SK-N-SH (cell line): ENCODE results near the gene CDHR2. TPM values are rescaled to one million over a fixed set of nuclear protein-coding genes. Genes with fewer than 3 reads are reported as not detected.

Source experiments
- CTCF ChIA-PET: fragments of 300-600, 350-600 bp; formaldehyde crosslinking; extraction: SDS; loops from one replicate; lab custom pipeline; 2021; lab: Yijun Ruan, JAX
- POLR2A ChIA-PET: fragments of 350-600 bp; sonication (Branson Sonifier 250); formaldehyde crosslinking; extraction: SDS; loops from one replicate; lab custom pipeline; 2020; ENCODE audit warnings: antibody characterized with exemption, inconsistent platforms; lab: Yijun Ruan, JAX
- DNase-seq: peaks from one replicate; pipeline ENCODE4 v3.0.0; 2012
- H2AFZ ChIP-seq: fragments of 200-600 bp; sonication (generic); 2 replicates; pipeline ENCODE4 v1.8.1; 2016; ENCODE audit warnings: antibody characterized with exemption, mild to moderate bottlenecking, low read depth
- H3F3A ChIP-seq: fragments of 200-600 bp; sonication (generic); replicated peaks from 2 replicates; pipeline ENCODE3; 2016; ENCODE audit warnings: antibody characterized with exemption, mild to moderate bottlenecking; ENCODE audit not compliant: insufficient read depth
- H3K27ac ChIP-seq, 2 experiments: fragments of 200-500 bp in 1 of 2; fragments of 200-600 bp in 1 of 2; sonication (Bioruptor generic) in 1 of 2; sonication (generic), shearing (Covaris generic) in 1 of 2; 2 replicates each; pipeline versions ENCODE4 v1.5.1 to v1.6.1; 2014 to 2016; ENCODE audit warnings: low read depth in 2 of 2, inconsistent platforms in 1 of 2, low read length in 1 of 2, mild to moderate bottlenecking in 1 of 2, mixed read lengths in 1 of 2
- H3K27me3 ChIP-seq: fragments of 200-600 bp; sonication (generic), shearing (Covaris generic); 2 replicates; pipeline ENCODE4 v1.6.1; 2016; ENCODE audit warnings: mixed run types; ENCODE audit not compliant: insufficient read depth
- H3K36me3 ChIP-seq, 2 experiments: fragments of 200-500 bp in 1 of 2; fragments of 200-600 bp in 1 of 2; sonication (Bioruptor generic) in 1 of 2; sonication (generic) in 1 of 2; replicated peaks in 1 of 2; 2 replicates each; pipeline versions ENCODE3 to v1.5.1; 2014 to 2016; ENCODE audit warnings: low read length in 1 of 2, mild to moderate bottlenecking in 1 of 2; ENCODE audit not compliant: insufficient read depth in 2 of 2, control insufficient read depth in 1 of 2
- H3K4me1 ChIP-seq, 2 experiments: fragments of 200-500 bp in 1 of 2; fragments of 200-600 bp in 1 of 2; sonication (Bioruptor generic) in 1 of 2; sonication (generic), shearing (Covaris generic) in 1 of 2; 2 replicates each; pipeline versions ENCODE4 v1.5.1 to v1.6.1; 2014 to 2016; ENCODE audit warnings: low read depth in 1 of 2, low read length in 1 of 2, mixed run types in 1 of 2; ENCODE audit not compliant: insufficient read depth in 2 of 2, control insufficient read depth in 1 of 2
- H3K4me2 ChIP-seq: fragments of 200-600 bp; sonication (generic), shearing (Covaris generic); 2 replicates; pipeline ENCODE4 v1.6.1; 2017; ENCODE audit warnings: mixed run types
- H3K4me3 ChIP-seq, 2 experiments: fragments of 200-500 bp in 1 of 2; fragments of 200-600 bp in 1 of 2; sonication (Bioruptor generic) in 1 of 2; sonication (generic), shearing (Covaris generic) in 1 of 2; 2 replicates each; pipeline versions ENCODE4 v1.5.1 to v1.8.1; 2014 to 2016; ENCODE audit warnings: low read depth in 2 of 2, inconsistent platforms in 1 of 2, low read length in 1 of 2, mild to moderate bottlenecking in 1 of 2, mixed read lengths in 1 of 2, moderate library complexity in 1 of 2
- H3K79me2 ChIP-seq: fragments of 200-600 bp; sonication (generic); 2 replicates; pipeline ENCODE4 v1.8.1; 2017; ENCODE audit warnings: mild to moderate bottlenecking; ENCODE audit not compliant: insufficient read depth
- H3K9ac ChIP-seq: fragments of 200-600 bp; sonication (generic); 2 replicates; pipeline ENCODE4 v1.6.1; 2017; ENCODE audit warnings: mixed run types
- H3K9me2 ChIP-seq: fragments of 200-600 bp; sonication (generic); 2 replicates; pipeline ENCODE4 v1.6.1; 2017; ENCODE audit warnings: mixed run types
- H3K9me3 ChIP-seq: fragments of 200-600 bp; sonication (generic); 2 replicates; pipeline ENCODE4 v1.6.1; 2017; ENCODE audit warnings: mixed run types, mild to moderate bottlenecking, moderate library complexity
- H4K20me1 ChIP-seq: fragments of 200-600 bp; sonication (generic); 2 replicates; pipeline ENCODE4 v1.6.1; 2017; ENCODE audit warnings: mild to moderate bottlenecking, mixed run types; ENCODE audit not compliant: insufficient read depth
- CHD2 ChIP-seq: fragments of 150-350 bp; IDR thresholded peaks from 2 replicates; pipeline ENCODE4 v1.6.1; 2018; ENCODE audit warnings: low read length; ENCODE audit not compliant: partially characterized antibody
- CTCF ChIP-seq: fragments of 200-600 bp; sonication (generic); IDR thresholded peaks from 2 replicates; pipeline ENCODE4 v1.6.1; 2017; ENCODE audit warnings: antibody characterized with exemption, mild to moderate bottlenecking, moderate library complexity
- EP300 ChIP-seq, 2 experiments: IDR thresholded peaks; 2 replicates each; pipeline versions ENCODE4 v1.4.0 to v1.6.1; 2012; ENCODE audit warnings: borderline replicate concordance in 1 of 2, low read depth in 1 of 2, low read length in 1 of 2
- FOXM1 ChIP-seq: IDR thresholded peaks from 2 replicates; pipeline ENCODE4 v1.4.0; 2012; ENCODE audit warnings: low read depth, mild to moderate bottlenecking
- GABPA ChIP-seq: IDR thresholded peaks from 2 replicates; pipeline ENCODE4 v1.4.0; 2012; ENCODE audit warnings: low read depth, mild to moderate bottlenecking
- IRF3 ChIP-seq: fragments of 150-350 bp; IDR thresholded peaks from 2 replicates; pipeline ENCODE4 v1.6.1; 2016; ENCODE audit warnings: mild to moderate bottlenecking, low read depth, low read length
- MAX ChIP-seq: IDR thresholded peaks from 2 replicates; pipeline ENCODE4 v1.4.0; 2012; ENCODE audit warnings: low read depth
- MXI1 ChIP-seq: IDR thresholded peaks from 2 replicates; pipeline ENCODE4 v1.6.1; 2012; ENCODE audit warnings: mild to moderate bottlenecking, low read depth, low read length, improper control_type of control experiment
- NRF1 ChIP-seq: IDR thresholded peaks from 2 replicates; pipeline ENCODE4 v1.6.1; 2012; ENCODE audit warnings: low read depth, mild to moderate bottlenecking, low read length
- RAD21 ChIP-seq: IDR thresholded peaks from 2 replicates; pipeline ENCODE4 v1.6.1; 2012; ENCODE audit warnings: mild to moderate bottlenecking, low read length
- RCOR1 ChIP-seq: fragments of 150-350 bp; IDR thresholded peaks from 2 replicates; pipeline ENCODE4 v1.6.1; 2017; ENCODE audit warnings: antibody characterized with exemption, low read length
- REST ChIP-seq: IDR thresholded peaks from 2 replicates; pipeline ENCODE4 v1.6.1; 2012; ENCODE audit warnings: mild to moderate bottlenecking, low read depth, low read length, moderate library complexity
- RFX5 ChIP-seq: IDR thresholded peaks from 2 replicates; pipeline ENCODE4 v1.6.1; 2012; ENCODE audit warnings: mild to moderate bottlenecking, improper control_type of control experiment, low read length
- TCF12 ChIP-seq: IDR thresholded peaks from 2 replicates; pipeline ENCODE4 v1.4.0; 2012
- TEAD4 ChIP-seq: IDR thresholded peaks from 2 replicates; pipeline ENCODE4 v1.4.0; 2012; ENCODE audit warnings: mild to moderate bottlenecking, borderline replicate concordance; ENCODE audit not compliant: insufficient read depth
- YY1 ChIP-seq: IDR thresholded peaks from 2 replicates; pipeline ENCODE4 v1.4.0; 2012; ENCODE audit warnings: low read depth, mild to moderate bottlenecking
- WGBS: methylation state at CpG from one replicate; pipeline ENCODE4 v1.1.6; 2017; ENCODE audit warnings: low lambda C conversion rate; 5-methylcytosine and 5-hydroxymethylcytosine counted together
- polyA plus RNA-seq, 3 experiments: library from polyadenylated mRNA; depleted of rRNA; stranded (reverse); fragments of >200 nt; gene quantifications; 2 replicates each; pipeline ENCODE4 v1.2.3, GENCODE V29; 2012
- TF ChIP-seq, protein P1 (sequence below): fragments of 150-350 bp; IDR thresholded peaks from 2 replicates; pipeline ENCODE4 v1.6.1; 2017; ENCODE audit warnings: antibody characterized with exemption, low read length, low read depth, borderline replicate concordance

CDHR2 gene
- polyA plus RNA-seq, 1 of the 3 experiments (the other 2 are of a cell fraction), result not detected

DNA sequence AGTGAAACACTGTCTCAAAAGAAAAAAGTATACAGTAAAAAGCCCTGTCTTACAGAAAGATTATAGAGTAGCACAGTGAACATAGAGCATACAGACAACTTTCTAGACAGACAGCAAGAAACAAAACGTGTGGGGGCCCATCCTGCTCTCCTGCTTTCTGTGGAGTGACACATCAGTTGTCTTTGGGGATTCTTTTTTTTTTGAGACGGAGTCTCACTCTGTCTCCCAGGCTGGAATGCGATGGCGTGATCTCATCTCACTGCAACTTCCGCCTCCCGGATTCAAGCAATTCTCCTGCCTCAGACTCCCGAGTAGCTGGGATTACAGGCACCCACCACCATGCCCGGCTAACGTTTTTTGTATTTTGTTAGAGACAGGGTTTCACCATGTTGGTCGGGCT is 14.9 kb downstream of the CDHR2 start:
- Histone ChIP-seq H3K4me3 (no peak overlapping the region), H3K36me3 (no peaks in the 10 kb centered on the region), H3K4me1 (no peaks in the 10 kb centered on the region), H3K9ac (no peak overlapping the region), H4K20me1 (no peaks in the 10 kb centered on the region), H3K9me3 (no peaks in the 10 kb centered on the region), H3K27ac (no peak overlapping the region), H3F3A (no peaks in the 10 kb centered on the region), H3K4me2 (no peak overlapping the region), H3K9me2 (no peaks in the 10 kb centered on the region), H3K27me3 (no peaks in the 10 kb centered on the region), H3K79me2 (no peaks in the 10 kb centered on the region), H2AFZ (no peak overlapping the region)
- TF ChIP-seq CTCF, result no peak
- ChIA-PET POLR2A (no interaction called here), CTCF (interaction anchor here (2.3 kb wide), 1 partner anchor 9 kb away, joined by 11 read pairs; no protein-coding TSS in a partner anchor)
- WGBS, result 73% methylated on average over 10 of the region's 10 CpGs
- DNase-seq, result no peak

GRCh38 chr5:176565760-176566288 is 16.7 kb downstream of the CDHR2 start:
- CTCF ChIA-PET, result interaction anchor here (1.5 kb wide), 1 partner anchor 149 kb away, joined by 3 read pairs; the partner anchor contains the start of gene CLTB
- H3K79me2 ChIP-seq, result no peaks in the 10 kb centered on the region

More at GRCh38 chr5:176565760-176566288, 16.7 kb downstream of the CDHR2 start:
- DNase-seq, result no peak
- WGBS, result 60% methylated on average over 6 of the region's 6 CpGs
- POLR2A ChIA-PET, result no interaction called here
- H3F3A ChIP-seq, result no peaks in the 10 kb centered on the region
- TF ChIP-seq MAX (no peak), IRF3 (no peak), FOXM1 (no peak), RAD21 (no peak), TCF12 (no peak), CHD2 (no peak), RFX5 (no peak), GABPA (no peak), MXI1 (no peak), EP300 (IDR thresholded peaks at IDR 0.05; ENCODE audit: borderline replicate concordance in 1 of 2, low read depth in 1 of 2, low read length in 1 of 2) (no peak), NRF1 (no peak), YY1 (no peak), RCOR1 (no peak), TEAD4 (no peak), REST (no peak)
- TF ChIP-seq, protein P1, sequence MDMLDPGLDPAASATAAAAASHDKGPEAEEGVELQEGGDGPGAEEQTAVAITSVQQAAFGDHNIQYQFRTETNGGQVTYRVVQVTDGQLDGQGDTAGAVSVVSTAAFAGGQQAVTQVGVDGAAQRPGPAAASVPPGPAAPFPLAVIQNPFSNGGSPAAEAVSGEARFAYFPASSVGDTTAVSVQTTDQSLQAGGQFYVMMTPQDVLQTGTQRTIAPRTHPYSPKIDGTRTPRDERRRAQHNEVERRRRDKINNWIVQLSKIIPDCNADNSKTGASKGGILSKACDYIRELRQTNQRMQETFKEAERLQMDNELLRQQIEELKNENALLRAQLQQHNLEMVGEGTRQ, result no peak
- H3K36me3 ChIP-seq, result no peaks in the 10 kb centered on the region
- H4K20me1 ChIP-seq, result no peaks in the 10 kb centered on the region
- no peaks in the 10 kb centered on the region for H3K9me3 ChIP-seq
- no peak overlapping the region for H3K9ac ChIP-seq
- no peak overlapping the region for H2AFZ ChIP-seq
- no peak overlapping the region for H3K4me3 ChIP-seq
- no peaks in the 10 kb centered on the region for H3K9me2 ChIP-seq
- no peak overlapping the region for H3K4me2 ChIP-seq
- H3K27me3 ChIP-seq, result no peaks in the 10 kb centered on the region; the same call in 1 of the 2 replicates
- H3K27ac ChIP-seq, result no peak overlapping the region
- no peaks in the 10 kb centered on the region for H3K4me1 ChIP-seq
